IMR-90 (cell line): ENCODE measurements around the gene UGT2B15. TPM values are rescaled to one million over a fixed set of nuclear protein-coding genes. Genes with fewer than 3 reads are reported as not detected.

Experiments used
- ATAC-seq: fragments of 200-7000 bp; cut with Tn5 transposase; 2 replicates; pipeline ENCODE4 v1.9.1; 2020; ENCODE audit warnings: low read depth, mild to moderate bottlenecking, moderate library complexity
- BruUV-seq: library from RNA; stranded (reverse); fragments of 400-500 nt; replicated peaks from 2 replicates; lab custom pipeline; 2021; lab: Mats Ljungman, UMichigan
- CTCF ChIA-PET: fragments of 300-600 bp; formaldehyde crosslinking; extraction: SDS; loops from one replicate; lab custom pipeline; 2021; ENCODE audit warnings: antibody characterized with exemption; lab: Yijun Ruan, JAX
- POLR2A ChIA-PET: fragments of 300-600 bp; sonication (Branson Sonifier 250); formaldehyde crosslinking; loops from one replicate; lab custom pipeline; 2022; ENCODE audit warnings: antibody characterized with exemption; ENCODE audit not compliant: unreplicated experiment; lab: Charles Lee
- DNase-seq: peaks from one replicate; pipeline ENCODE4 v3.0.0; 2013
- H2AFZ ChIP-seq: replicated peaks from 2 replicates; pipeline ENCODE3; 2013; ENCODE audit warnings: low read length, mild to moderate bottlenecking; ENCODE audit not compliant: poor library complexity
- H2AK5ac ChIP-seq: 2 replicates; pipeline ENCODE4 v1.6.1; 2013; ENCODE audit warnings: low read depth, low read length, inconsistent platforms
- H2AK9ac ChIP-seq: replicated peaks from 2 replicates; pipeline ENCODE3; 2013; ENCODE audit warnings: mild to moderate bottlenecking, low read depth, low read length, moderate library complexity; ENCODE audit not compliant: poor library complexity
- H2BK120ac ChIP-seq: 2 replicates; pipeline ENCODE4 v1.6.1; 2013; ENCODE audit warnings: low read depth, low read length, inconsistent platforms
- H2BK15ac ChIP-seq: 3 replicates; pipeline ENCODE4 v1.6.1; 2013; ENCODE audit warnings: low read depth, low read length, inconsistent platforms
- H2BK20ac ChIP-seq: 2 replicates; pipeline ENCODE4 v1.6.1; 2013; ENCODE audit warnings: low read depth, mild to moderate bottlenecking, inconsistent platforms, low read length, moderate library complexity
- H2BK5ac ChIP-seq: 2 replicates; pipeline ENCODE4 v1.6.1; 2013; ENCODE audit warnings: mild to moderate bottlenecking, low read depth, low read length, inconsistent platforms; ENCODE audit not compliant: poor library complexity, severe bottlenecking
- H3K14ac ChIP-seq: replicated peaks from 2 replicates; pipeline ENCODE4 v1.6.1; 2013; ENCODE audit warnings: low read depth, low read length, inconsistent platforms
- H3K18ac ChIP-seq: 2 replicates; pipeline ENCODE4 v1.6.1; 2013; ENCODE audit warnings: low read depth, low read length, control low read depth
- H3K23ac ChIP-seq: 2 replicates; pipeline ENCODE4 v1.6.1; 2013; ENCODE audit warnings: low read depth, low read length, inconsistent platforms
- H3K27ac ChIP-seq: 2 replicates; pipeline ENCODE4 v1.5.1; 2013; ENCODE audit warnings: mild to moderate bottlenecking, control low read depth, low read length; ENCODE audit not compliant: insufficient read depth
- H3K27me3 ChIP-seq: 2 replicates; pipeline ENCODE4 v1.6.1; 2013; ENCODE audit warnings: low read length; ENCODE audit not compliant: control insufficient read depth, insufficient read depth
- H3K36me3 ChIP-seq: 2 replicates; pipeline ENCODE4 v1.6.1; 2013; ENCODE audit warnings: low read length, mixed read lengths; ENCODE audit not compliant: control insufficient read depth, insufficient read depth
- H3K4ac ChIP-seq: 2 replicates; pipeline ENCODE4 v1.6.1; 2013; ENCODE audit warnings: low read depth, low read length, inconsistent platforms
- H3K4me1 ChIP-seq: 2 replicates; pipeline ENCODE4 v1.6.1; 2013; ENCODE audit warnings: low read length, mixed read lengths; ENCODE audit not compliant: control insufficient read depth, insufficient read depth
- H3K4me2 ChIP-seq: 2 replicates; pipeline ENCODE4 v1.6.1; 2013; ENCODE audit warnings: low read depth, mild to moderate bottlenecking, control low read depth, low read length, moderate library complexity
- H3K4me3 ChIP-seq: 2 replicates; pipeline ENCODE4 v1.5.1; 2013; ENCODE audit warnings: low read depth, mild to moderate bottlenecking, control low read depth, low read length, moderate library complexity; ENCODE audit not compliant: insufficient read depth
- H3K56ac ChIP-seq: 2 replicates; pipeline ENCODE4 v1.6.1; 2013; ENCODE audit warnings: low read length, inconsistent platforms; ENCODE audit not compliant: insufficient read depth; ENCODE audit errors: extremely low read depth
- H3K79me1 ChIP-seq, 2 experiments: 2 replicates each; pipeline ENCODE4 v1.6.1; 2013; ENCODE audit warnings: low read length in 2 of 2, inconsistent platforms in 1 of 2, low read depth in 1 of 2
- H3K9ac ChIP-seq: 2 replicates; pipeline ENCODE4 v1.6.1; 2013; ENCODE audit warnings: low read depth, low read length, control low read depth
- H3K9me1 ChIP-seq: 2 replicates; pipeline ENCODE4 v1.6.1; 2013; ENCODE audit warnings: low read length, inconsistent platforms; ENCODE audit not compliant: insufficient read depth
- H3K9me3 ChIP-seq: 2 replicates; pipeline ENCODE4 v1.6.1; 2013; ENCODE audit warnings: low read length; ENCODE audit not compliant: control insufficient read depth, insufficient read depth
- H4K20me1 ChIP-seq: 2 replicates; pipeline ENCODE4 v1.6.1; 2013; ENCODE audit warnings: low read length, inconsistent platforms; ENCODE audit not compliant: insufficient read depth
- H4K5ac ChIP-seq: 2 replicates; pipeline ENCODE4 v1.6.1; 2013; ENCODE audit warnings: mild to moderate bottlenecking, low read depth, low read length, control low read depth
- H4K8ac ChIP-seq, 2 experiments: 2 replicates each; pipeline ENCODE4 v1.6.1; 2013; ENCODE audit warnings: low read depth in 2 of 2, low read length in 2 of 2, control low read depth in 1 of 2, inconsistent platforms in 1 of 2
- H4K91ac ChIP-seq: 2 replicates; pipeline ENCODE4 v1.6.1; 2013; ENCODE audit warnings: low read depth, low read length, inconsistent platforms; ENCODE audit not compliant: insufficient read depth
- BHLHE40 ChIP-seq: fragments of 150-350 bp; IDR thresholded peaks from 2 replicates; pipeline ENCODE4 v1.6.1; 2016; ENCODE audit warnings: mild to moderate bottlenecking, low read depth, low read length
- CEBPB ChIP-seq: IDR thresholded peaks from 2 replicates; pipeline ENCODE4 v1.6.1; 2012; ENCODE audit warnings: low read depth, low read length, improper control_type of control experiment
- CHD1 ChIP-seq: IDR thresholded peaks from 2 replicates; pipeline ENCODE4 v1.6.1; 2012; ENCODE audit warnings: low read depth, low read length, improper control_type of control experiment
- FOS ChIP-seq: fragments of 150-350 bp; IDR thresholded peaks from 2 replicates; pipeline ENCODE4 v1.6.1; 2016; ENCODE audit warnings: low read depth, low read length
- MAFK ChIP-seq: IDR thresholded peaks from 2 replicates; pipeline ENCODE4 v1.6.1; 2012; ENCODE audit warnings: low read depth, low read length, improper control_type of control experiment
- MAZ ChIP-seq: IDR thresholded peaks from 2 replicates; pipeline ENCODE4 v1.6.1; 2012; ENCODE audit warnings: low read depth, mild to moderate bottlenecking, low read length, improper control_type of control experiment, moderate library complexity, borderline replicate concordance
- MXI1 ChIP-seq: IDR thresholded peaks from 2 replicates; pipeline ENCODE4 v1.6.1; 2012; ENCODE audit warnings: low read depth, mild to moderate bottlenecking, low read length, moderate library complexity, borderline replicate concordance
- NFE2L2 ChIP-seq: fragments of 150-350 bp; IDR thresholded peaks from 2 replicates; pipeline ENCODE4 v1.6.1; 2016; ENCODE audit warnings: low read depth, mild to moderate bottlenecking, low read length
- POLR2A ChIP-seq: IDR thresholded peaks from 2 replicates; pipeline ENCODE4 v1.6.1; 2012; ENCODE audit warnings: mild to moderate bottlenecking, low read depth, low read length
- RAD21 ChIP-seq: IDR thresholded peaks from 2 replicates; pipeline ENCODE4 v1.6.1; 2012; ENCODE audit warnings: low read length, improper control_type of control experiment
- RCOR1 ChIP-seq: IDR thresholded peaks from 2 replicates; pipeline ENCODE4 v1.6.1; 2012; ENCODE audit warnings: mild to moderate bottlenecking, low read length, improper control_type of control experiment; ENCODE audit not compliant: insufficient replicate concordance
- RFX5 ChIP-seq: IDR thresholded peaks from 2 replicates; pipeline ENCODE4 v1.8.0; 2012; ENCODE audit warnings: low read depth, mild to moderate bottlenecking, low read length, moderate library complexity
- SMC3 ChIP-seq: fragments of 150-350 bp; IDR thresholded peaks from 2 replicates; pipeline ENCODE4 v1.6.1; 2016; ENCODE audit warnings: low read depth, mild to moderate bottlenecking, antibody characterized with exemption, low read length, moderate library complexity
- WGBS, 2 experiments: methylation state at CpG; one replicate each; pipeline versions ENCODE4 v1.1.5 to v1.1.7; 2013; ENCODE audit warnings: missing lambda C conversion rate in 2 of 2; ENCODE audit not compliant: insufficient read length in 1 of 2; ENCODE audit errors: extremely low coverage in 2 of 2; 5-methylcytosine and 5-hydroxymethylcytosine counted together
- dilution Hi-C: fragments of 300-500 bp; cut with HindIII; formaldehyde crosslinking; loops from one replicate; pipeline ENCODE4 v1.14.3; 2018; ENCODE audit warnings: low sequenced_read_pairs; ENCODE audit not compliant: unreplicated experiment
- in situ Hi-C: fragments of 300-500 bp; cut with MboI; formaldehyde crosslinking; loops from 3 replicates; pipeline ENCODE4 v1.14.3; 2019; ENCODE audit warnings: low sequenced_read_pairs, inconsistent platforms, mixed read lengths
- intact Hi-C: fragments of 100-400 bp; cut with micrococcal nuclease; formaldehyde crosslinking; loops from 2 replicates; pipeline ENCODE4 v1.10.0; 2022
- polyA plus RNA-seq, 3 experiments: library from polyadenylated mRNA; depleted of rRNA; stranded (reverse); fragments of >200 nt; gene quantifications; 2 replicates each; pipeline ENCODE4 v1.2.3, GENCODE V29; 2012; ENCODE audit warnings: low replicate concordance in 1 of 3
- total RNA-seq: library from RNA; depleted of rRNA; stranded (reverse); fragments of >200 nt; gene quantifications from 2 replicates; pipeline ENCODE4 v1.2.3, GENCODE V29; 2012
- TF ChIP-seq, protein P1 (sequence below): fragments of 150-350 bp; IDR thresholded peaks from 2 replicates; pipeline ENCODE4 v1.6.1; 2016; ENCODE audit warnings: low read depth, mild to moderate bottlenecking, low read length, moderate library complexity, borderline replicate concordance
- TF ChIP-seq, protein P2 (sequence below): conservative IDR thresholded peaks from 2 replicates; pipeline ENCODE4 v1.5.1; 2012; ENCODE audit warnings: mild to moderate bottlenecking, low read depth, low read length, improper control_type of control experiment
- TF ChIP-seq, protein P3 (sequence below): fragments of 150-350 bp; IDR thresholded peaks from 2 replicates; pipeline ENCODE4 v1.6.1; 2017; ENCODE audit warnings: mild to moderate bottlenecking, antibody characterized with exemption, low read length, low read depth

The UGT2B15 gene
- total and polyA plus RNA-seq, 2 of the 4 experiments (the other 2 are of a cell fraction), result not detected

DNA sequence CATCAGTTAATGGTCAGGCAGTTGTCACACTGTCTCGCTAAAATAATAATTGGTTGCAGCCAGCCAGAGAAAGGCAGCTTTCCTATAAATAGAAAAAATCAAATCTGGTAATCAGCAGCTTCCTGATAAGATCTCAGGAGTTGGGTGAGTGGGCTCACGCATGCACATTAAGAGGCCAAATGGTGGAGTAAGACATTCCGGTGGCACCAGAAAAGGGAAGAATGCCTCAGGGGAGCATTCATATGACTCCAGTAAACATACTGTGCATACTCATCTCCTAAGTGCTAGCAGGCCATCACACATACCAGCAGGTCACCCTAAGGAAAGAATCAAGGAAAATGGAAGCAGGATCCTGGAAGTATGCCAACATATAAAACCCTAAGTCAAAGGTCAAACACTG, 40.1 kb downstream of the UGT2B15 start:
- no CpG with 5 or more reads among the region's 3 CpGs for WGBS, 2 experiments
- BruUV-seq, result no TSS peak
- POLR2A ChIA-PET, result no interaction called here
- Histone ChIP-seq H3K14ac (no peak overlapping the region), H3K56ac (no peak overlapping the region), H3K9me3 (no peaks in the 10 kb centered on the region), H2BK120ac (no peak overlapping the region), H3K4me2 (no peak overlapping the region), H3K4me1 (no peaks in the 10 kb centered on the region), H3K9me1 (no peaks in the 10 kb centered on the region), H3K79me1 (no peaks in the 10 kb centered on the region), H3K4ac (no peak overlapping the region), H3K36me3 (no peaks in the 10 kb centered on the region), H2BK5ac (no peak overlapping the region), H3K4me3 (no peak overlapping the region), H4K5ac (no peak overlapping the region), H3K18ac (no peak overlapping the region), H2BK20ac (no peak overlapping the region), H3K27ac (no peak overlapping the region), H2AK9ac (no peak overlapping the region), H4K8ac (no peak overlapping the region), H4K91ac (no peak overlapping the region), H4K20me1 (no peaks in the 10 kb centered on the region), H3K9ac (no peak overlapping the region), H2BK15ac (no peak overlapping the region), H3K27me3 (no peaks in the 10 kb centered on the region), H3K23ac (no peak overlapping the region), H2AFZ (no peak overlapping the region), H2AK5ac (no peak overlapping the region)
- intact Hi-C loops (no loop called here), in situ Hi-C loops (loop anchor here (25.0 kb wide), 4 partner anchors 118 to 643 kb away; no protein-coding TSS in a partner anchor), dilution Hi-C loops (no loop called here)
- DNase-seq (no peak), ATAC-seq (no peak)
- CTCF ChIA-PET, result interaction anchor here (1.3 kb wide), 1 partner anchor 132 kb away, joined by 4 read pairs; no protein-coding TSS in a partner anchor
- TF ChIP-seq RCOR1, result no peak
- no peak for TF ChIP-seq NFE2L2
- no peak for TF ChIP-seq RAD21
- TF ChIP-seq, protein P1, sequence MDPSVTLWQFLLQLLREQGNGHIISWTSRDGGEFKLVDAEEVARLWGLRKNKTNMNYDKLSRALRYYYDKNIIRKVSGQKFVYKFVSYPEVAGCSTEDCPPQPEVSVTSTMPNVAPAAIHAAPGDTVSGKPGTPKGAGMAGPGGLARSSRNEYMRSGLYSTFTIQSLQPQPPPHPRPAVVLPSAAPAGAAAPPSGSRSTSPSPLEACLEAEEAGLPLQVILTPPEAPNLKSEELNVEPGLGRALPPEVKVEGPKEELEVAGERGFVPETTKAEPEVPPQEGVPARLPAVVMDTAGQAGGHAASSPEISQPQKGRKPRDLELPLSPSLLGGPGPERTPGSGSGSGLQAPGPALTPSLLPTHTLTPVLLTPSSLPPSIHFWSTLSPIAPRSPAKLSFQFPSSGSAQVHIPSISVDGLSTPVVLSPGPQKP, result no peak
- no peak for TF ChIP-seq BHLHE40
- TF ChIP-seq MAFK, result no peak
- TF ChIP-seq CEBPB, result no peak
- no peak for TF ChIP-seq MAZ
- TF ChIP-seq, protein P2, sequence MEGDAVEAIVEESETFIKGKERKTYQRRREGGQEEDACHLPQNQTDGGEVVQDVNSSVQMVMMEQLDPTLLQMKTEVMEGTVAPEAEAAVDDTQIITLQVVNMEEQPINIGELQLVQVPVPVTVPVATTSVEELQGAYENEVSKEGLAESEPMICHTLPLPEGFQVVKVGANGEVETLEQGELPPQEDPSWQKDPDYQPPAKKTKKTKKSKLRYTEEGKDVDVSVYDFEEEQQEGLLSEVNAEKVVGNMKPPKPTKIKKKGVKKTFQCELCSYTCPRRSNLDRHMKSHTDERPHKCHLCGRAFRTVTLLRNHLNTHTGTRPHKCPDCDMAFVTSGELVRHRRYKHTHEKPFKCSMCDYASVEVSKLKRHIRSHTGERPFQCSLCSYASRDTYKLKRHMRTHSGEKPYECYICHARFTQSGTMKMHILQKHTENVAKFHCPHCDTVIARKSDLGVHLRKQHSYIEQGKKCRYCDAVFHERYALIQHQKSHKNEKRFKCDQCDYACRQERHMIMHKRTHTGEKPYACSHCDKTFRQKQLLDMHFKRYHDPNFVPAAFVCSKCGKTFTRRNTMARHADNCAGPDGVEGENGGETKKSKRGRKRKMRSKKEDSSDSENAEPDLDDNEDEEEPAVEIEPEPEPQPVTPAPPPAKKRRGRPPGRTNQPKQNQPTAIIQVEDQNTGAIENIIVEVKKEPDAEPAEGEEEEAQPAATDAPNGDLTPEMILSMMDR, result no peak
- no peak for TF ChIP-seq CHD1
- TF ChIP-seq FOS, result no peak
- TF ChIP-seq, protein P3, sequence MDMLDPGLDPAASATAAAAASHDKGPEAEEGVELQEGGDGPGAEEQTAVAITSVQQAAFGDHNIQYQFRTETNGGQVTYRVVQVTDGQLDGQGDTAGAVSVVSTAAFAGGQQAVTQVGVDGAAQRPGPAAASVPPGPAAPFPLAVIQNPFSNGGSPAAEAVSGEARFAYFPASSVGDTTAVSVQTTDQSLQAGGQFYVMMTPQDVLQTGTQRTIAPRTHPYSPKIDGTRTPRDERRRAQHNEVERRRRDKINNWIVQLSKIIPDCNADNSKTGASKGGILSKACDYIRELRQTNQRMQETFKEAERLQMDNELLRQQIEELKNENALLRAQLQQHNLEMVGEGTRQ, result no peak
- TF ChIP-seq MXI1, result no peak
- TF ChIP-seq POLR2A, result no peak
- TF ChIP-seq RFX5, result no peak
- TF ChIP-seq SMC3, result no peak
